ENCODE data around the gene MUC21. TPM values are rescaled to one million over a fixed set of nuclear protein-coding genes. Genes with fewer than 3 reads are reported as not detected.

The MUC21 gene
- total and polyA plus RNA-seq, 11 donors, result 0.10 TPM; not detected in 10

- no peak for TF ChIP-seq CTCF (IDR thresholded peaks at IDR 0.05)
- no peak for TF ChIP-seq POLR2A (IDR thresholded peaks at IDR 0.05)
- 78 to 87% (median 86%) methylated on average over 13 of the region's 13 CpGs for WGBS, 4 donors
- intact Hi-C loops (cut with DNase I), result loop anchor here in 2 of 10 donors (10.0 kb wide), 2 partner anchors 57 to 257 kb away; partner anchors contain the start of genes FLOT1 (in 1 of the 2), IER3 (in 1 of the 2) and MUCL3 (in 1 of the 2)
- Histone ChIP-seq H3K4me1 (peaks cover 0 to 19% (median 11%) of the 10 kb centered on the region in 12 donors), H3K4me3 (no peak overlapping the region), H3K27me3 (no peaks in the 10 kb centered on the region), H3K36me3 (no peaks in the 10 kb centered on the region), H3K27ac (no peak overlapping the region), H3K9me3 (no peaks in the 10 kb centered on the region)
- no peak for DNase-seq
- no peak for ATAC-seq
Measured at GRCh38 chr6:31001281-31001888, 17.9 kb downstream of the MUC21 start.

DNA sequence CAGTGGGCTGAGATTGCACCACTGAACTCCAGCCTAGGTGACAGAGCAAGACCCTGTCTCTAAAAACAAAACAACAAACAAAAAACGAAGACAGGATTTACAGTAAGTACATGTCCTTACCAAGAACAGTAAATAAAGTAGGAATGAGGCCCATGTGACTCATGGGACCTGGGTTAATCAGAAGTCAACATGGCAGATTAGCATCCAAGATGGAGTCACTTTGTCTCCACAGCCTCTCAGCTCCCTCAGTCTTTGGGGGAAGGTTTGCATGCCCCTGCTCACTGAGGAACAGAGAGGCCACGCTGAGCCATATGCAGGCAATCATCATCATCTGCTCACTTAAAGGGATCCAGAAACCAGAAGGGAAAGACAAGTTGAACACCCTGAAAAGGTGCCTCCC lies 19.0 kb downstream of the MUC21 start:
- ATAC-seq (no peak), DNase-seq (no peak)
- Histone ChIP-seq H3K4me3 (no peak overlapping the region), H3K27ac (no peak overlapping the region), H3K4me1 (peaks cover 0 to 19% (median 11%) of the 10 kb centered on the region in 12 donors), H3K27me3 (no peaks in the 10 kb centered on the region), H3K36me3 (no peaks in the 10 kb centered on the region), H3K9me3 (no peaks in the 10 kb centered on the region)
- no peak for TF ChIP-seq CTCF (IDR thresholded peaks at IDR 0.05)
- TF ChIP-seq POLR2A (IDR thresholded peaks at IDR 0.05), result no peak
- intact Hi-C loops (cut with DNase I), result loop anchor here in 2 of 10 donors (10.0 kb wide), 2 partner anchors 58 to 258 kb away; partner anchors contain the start of genes FLOT1 (in 1 of the 2), IER3 (in 1 of the 2) and MUCL3 (in 1 of the 2)
- 66 to 80% (median 76%) methylated on average over 2 of the region's 2 CpGs for WGBS, 4 donors

DNA sequence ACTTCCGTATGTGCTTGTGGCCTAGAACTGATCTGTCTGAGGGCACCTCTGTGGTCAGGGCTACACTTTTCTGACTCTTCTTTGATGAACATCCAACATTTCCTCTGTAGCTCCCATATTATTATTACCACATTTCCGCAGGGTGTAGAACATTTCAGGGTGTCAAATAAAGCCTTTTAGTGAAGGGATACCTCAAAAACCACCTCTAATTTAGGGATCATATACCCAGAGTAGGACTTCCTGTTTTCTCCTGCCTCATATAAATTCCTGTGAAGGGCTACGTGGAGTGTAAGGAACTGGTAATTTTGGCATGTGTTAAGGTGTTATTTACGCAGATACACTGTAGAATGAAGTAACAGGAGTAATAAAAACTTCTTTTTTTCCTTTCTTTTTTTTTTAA lies 21.3 kb downstream of the MUC21 start:
- intact Hi-C loops (cut with DNase I), result loop anchor here in 2 of 10 donors (10.0 kb wide), 2 partner anchors 60 to 260 kb away; partner anchors contain the start of genes FLOT1 (in 1 of the 2), IER3 (in 1 of the 2) and MUCL3 (in 1 of the 2)
- DNase-seq (no peak), ATAC-seq (no peak)
- Histone ChIP-seq H3K36me3 (no peaks in the 10 kb centered on the region), H3K4me3 (no peak overlapping the region), H3K9me3 (no peaks in the 10 kb centered on the region), H3K27ac (peak overlapping the region; percentile 26 to 84 (median 66)), H3K27me3 (peaks cover 0 to 3% (median 0%) of the 10 kb centered on the region in 9 donors), H3K4me1 (peaks cover 0 to 19% (median 11%) of the 10 kb centered on the region in 12 donors)
- TF ChIP-seq POLR2A (IDR thresholded peaks at IDR 0.05) (no peak), CTCF (IDR thresholded peaks at IDR 0.05) (no peak)
- 63 to 68% (median 65%) methylated on average over 4 of the region's 4 CpGs for WGBS, 4 donors

GRCh38 chr6:31005249-31006020 lies 21.9 kb downstream of the MUC21 start:
- H3K36me3 ChIP-seq, result no peaks in the 10 kb centered on the region
- H3K27me3 ChIP-seq, result peaks cover 0 to 3% (median 0%) of the 10 kb centered on the region in 9 donors
- intact Hi-C loops (cut with DNase I), result loop anchor here in 2 of 10 donors (10.0 kb wide), 2 partner anchors 61 to 261 kb away; partner anchors contain the start of genes FLOT1 (in 1 of the 2), IER3 (in 1 of the 2) and MUCL3 (in 1 of the 2)
- TF ChIP-seq POLR2A (IDR thresholded peaks at IDR 0.05) (no peak), CTCF (IDR thresholded peaks at IDR 0.05) (no peak)
- peaks cover 0 to 19% (median 11%) of the 10 kb centered on the region in 12 donors for H3K4me1 ChIP-seq
- H3K27ac ChIP-seq, result peak overlapping the region; percentile 26 to 84 (median 66)
- peak; percentile 77 to 95 (median 90) for ATAC-seq
- no peaks in the 10 kb centered on the region for H3K9me3 ChIP-seq
- peak in 4 of 5 donors; percentile 26 to 71 (median 40) for DNase-seq
- 52 to 71% (median 56%) methylated on average over 9 of the region's 9 CpGs for WGBS, 4 donors
- no peak overlapping the region for H3K4me3 ChIP-seq
